ENCODE results near the gene APPL2. TPM values are rescaled to one million over a fixed set of nuclear protein-coding genes. Genes with fewer than 3 reads are reported as not detected.

APPL2 gene
- total RNA-seq, 1 experiment from 2014 or later: 26.7 TPM

GRCh38 chr12:105231396-105231795 is 4.6 kb downstream of the APPL2 start:
- intact Hi-C loops (cut with micrococcal nuclease; ENCODE audit: unreplicated experiment): no loop called here
- Histone ChIP-seq H3K27ac (ENCODE audit: low read depth, low read length, poor library complexity, severe bottlenecking) (no peak overlapping the region), H3K4me1 (ENCODE audit: insufficient read depth, low read length, poor library complexity, severe bottlenecking) (peaks cover 11% of the 10 kb centered on the region), H3K27me3 (replicated peaks; ENCODE audit: insufficient read depth, low read depth, low read length, poor library complexity) (no peaks in the 10 kb centered on the region), H3K36me3 (ENCODE audit: insufficient read depth, low read length, poor library complexity, severe bottlenecking) (peaks cover 18% of the 10 kb centered on the region), H3K4me3 (ENCODE audit: low read depth, low read length, poor library complexity, severe bottlenecking) (no peak overlapping the region), H3K9me3 (ENCODE audit: low read depth, low read length, poor library complexity, severe bottlenecking) (no peaks in the 10 kb centered on the region)
- no peak for DNase-seq (ENCODE audit: low spot score)
- BruUV-seq (replicated peaks): no TSS peak
- TF ChIP-seq CTCF (conservative IDR thresholded peaks at IDR 0.05; ENCODE audit: low read depth, low read length): no peak
- no peak for TF ChIP-seq EZH2 (IDR thresholded peaks at IDR 0.05; ENCODE audit: borderline replicate concordance, low read depth, low read length, poor library complexity, severe bottlenecking)
- ChIA-PET POLR2A (ENCODE audit: low non-redundant PET) (no interaction called here), CTCF (no interaction called here)

- no peaks in the 10 kb centered on the region for H3K9me3 ChIP-seq (ENCODE audit: low read depth, low read length, poor library complexity, severe bottlenecking)
- CTCF ChIA-PET: no interaction called here
- no TSS peak for BruUV-seq (replicated peaks)
- intact Hi-C loops (cut with micrococcal nuclease; ENCODE audit: unreplicated experiment): no loop called here
- no peak for DNase-seq (ENCODE audit: low spot score)
- TF ChIP-seq EZH2 (IDR thresholded peaks at IDR 0.05; ENCODE audit: borderline replicate concordance, low read depth, low read length, poor library complexity, severe bottlenecking) (no peak), CTCF (conservative IDR thresholded peaks at IDR 0.05; ENCODE audit: low read depth, low read length) (no peak)
- no peak overlapping the region for H3K27ac ChIP-seq (ENCODE audit: low read depth, low read length, poor library complexity, severe bottlenecking)
- no peaks in the 10 kb centered on the region for H3K27me3 ChIP-seq (replicated peaks; ENCODE audit: insufficient read depth, low read depth, low read length, poor library complexity)
- H3K4me3 ChIP-seq (ENCODE audit: low read depth, low read length, poor library complexity, severe bottlenecking): no peak overlapping the region
- H3K4me1 ChIP-seq (ENCODE audit: insufficient read depth, low read length, poor library complexity, severe bottlenecking): peaks cover 13% of the 10 kb centered on the region
- H3K36me3 ChIP-seq (ENCODE audit: insufficient read depth, low read length, poor library complexity, severe bottlenecking): peaks cover 18% of the 10 kb centered on the region
- POLR2A ChIA-PET (ENCODE audit: low non-redundant PET): no interaction called here
Observed at GRCh38 chr12:105229371-105229770, 6.6 kb downstream of the APPL2 start.

GRCh38 chr12:105228966-105229365 is 7.0 kb downstream of the APPL2 start:
- Histone ChIP-seq H3K9me3 (ENCODE audit: low read depth, low read length, poor library complexity, severe bottlenecking) (no peaks in the 10 kb centered on the region), H3K36me3 (ENCODE audit: insufficient read depth, low read length, poor library complexity, severe bottlenecking) (peaks cover 18% of the 10 kb centered on the region), H3K4me1 (ENCODE audit: insufficient read depth, low read length, poor library complexity, severe bottlenecking) (peaks cover 13% of the 10 kb centered on the region), H3K27me3 (replicated peaks; ENCODE audit: insufficient read depth, low read depth, low read length, poor library complexity) (no peaks in the 10 kb centered on the region), H3K27ac (ENCODE audit: low read depth, low read length, poor library complexity, severe bottlenecking) (no peak overlapping the region), H3K4me3 (ENCODE audit: low read depth, low read length, poor library complexity, severe bottlenecking) (no peak overlapping the region)
- TF ChIP-seq CTCF (conservative IDR thresholded peaks at IDR 0.05; ENCODE audit: low read depth, low read length) (no peak), EZH2 (IDR thresholded peaks at IDR 0.05; ENCODE audit: borderline replicate concordance, low read depth, low read length, poor library complexity, severe bottlenecking) (no peak)
- no peak for DNase-seq (ENCODE audit: low spot score)
- ChIA-PET CTCF (no interaction called here), POLR2A (ENCODE audit: low non-redundant PET) (no interaction called here)
- intact Hi-C loops (cut with micrococcal nuclease; ENCODE audit: unreplicated experiment): no loop called here
- no TSS peak for BruUV-seq (replicated peaks)

All from A673 (cell line).